ENCODE results near the gene SLC22A31.
"Not testable (repeated sequence)": the region's sequence is repeated elsewhere in the genome, so short reads cannot be mapped to it uniquely, and the experiment has no call there.

SLC22A31 gene

GRCh38 chr16:89200124-89200849 lies at the start of gene SLC22A31:
Gene SLC22A31 (minus strand): TSS chr16:89200537. CDS start chr16:89200501, 36 bp downstream.
- Mint-ChIP-seq H3K4me1 (peaks cover 18% of the 10 kb centered on the region), H3K36me3 (no peaks in the 10 kb centered on the region), H3K27me3 (peaks cover 29% of the 10 kb centered on the region), H3K4me3 (peak within 1 kb of the TSS; percentile 64), H3K9me3 (no peaks in the 10 kb centered on the region), H3K27ac (no peak within 1 kb of the TSS)

GRCh38 chr16:89248196-89248982 lies 48.1 kb upstream of the SLC22A31 start:
- no peaks in the 10 kb centered on the region for H3K27me3 Mint-ChIP-seq
- H3K4me3 Mint-ChIP-seq, result peak overlapping the region; percentile 78
- peaks cover 7% of the 10 kb centered on the region for H3K4me1 Mint-ChIP-seq
- H3K27ac Mint-ChIP-seq, result no peak overlapping the region
- no peaks in the 10 kb centered on the region for H3K9me3 Mint-ChIP-seq
- peaks cover 3% of the 10 kb centered on the region for H3K36me3 Mint-ChIP-seq

GRCh38 chr16:89247734-89248075 lies 47.4 kb upstream of the SLC22A31 start:
- H3K4me1 Mint-ChIP-seq, result peaks cover 12% of the 10 kb centered on the region
- H3K27ac Mint-ChIP-seq, H3K9me3 Mint-ChIP-seq, H3K27me3 Mint-ChIP-seq, H3K36me3 Mint-ChIP-seq: not testable (repeated sequence)
- peak overlapping the region; percentile 78 for H3K4me3 Mint-ChIP-seq

GRCh38 chr16:89246903-89247733 lies 46.8 kb upstream of the SLC22A31 start:
- Mint-ChIP-seq H3K27me3 (no peaks in the 10 kb centered on the region), H3K4me3 (peak overlapping the region; percentile 78), H3K36me3 (peaks cover 3% of the 10 kb centered on the region), H3K4me1 (peaks cover 12% of the 10 kb centered on the region), H3K9me3 (no peaks in the 10 kb centered on the region), H3K27ac (no peak overlapping the region)

- H3K4me3 Mint-ChIP-seq, result peak overlapping the region; percentile 73
- H3K27me3 Mint-ChIP-seq, result no peaks in the 10 kb centered on the region
- H3K9me3 Mint-ChIP-seq, result no peaks in the 10 kb centered on the region
- H3K36me3 Mint-ChIP-seq, result peaks cover 3% of the 10 kb centered on the region
- H3K27ac Mint-ChIP-seq, result no peak overlapping the region
- peaks cover 11% of the 10 kb centered on the region for H3K4me1 Mint-ChIP-seq
Observed at GRCh38 chr16:89246383-89246902, 46.1 kb upstream of the SLC22A31 start.

GRCh38 chr16:89244754-89245153 lies 44.4 kb upstream of the SLC22A31 start:
- no peak overlapping the region for H3K27ac Mint-ChIP-seq
- no peaks in the 10 kb centered on the region for H3K36me3 Mint-ChIP-seq
- H3K4me1 Mint-ChIP-seq, result peaks cover 14% of the 10 kb centered on the region
- H3K9me3 Mint-ChIP-seq, result no peaks in the 10 kb centered on the region
- H3K4me3 Mint-ChIP-seq, result no peak overlapping the region
- H3K27me3 Mint-ChIP-seq, result no peaks in the 10 kb centered on the region

- not testable (repeated sequence) for H3K36me3 Mint-ChIP-seq, H3K9me3 Mint-ChIP-seq, H3K27ac Mint-ChIP-seq, H3K27me3 Mint-ChIP-seq, H3K4me3 Mint-ChIP-seq
- H3K4me1 Mint-ChIP-seq, result peaks cover 15% of the 10 kb centered on the region
Observed at GRCh38 chr16:89244264-89244663, 43.9 kb upstream of the SLC22A31 start.

GRCh38 chr16:89243664-89244063 lies 43.3 kb upstream of the SLC22A31 start:
- H3K9me3 Mint-ChIP-seq, result no peaks in the 10 kb centered on the region
- H3K27me3 Mint-ChIP-seq, result no peaks in the 10 kb centered on the region
- H3K4me1 Mint-ChIP-seq, result peaks cover 15% of the 10 kb centered on the region
- no peak overlapping the region for H3K4me3 Mint-ChIP-seq
- H3K36me3 Mint-ChIP-seq, result no peaks in the 10 kb centered on the region
- H3K27ac Mint-ChIP-seq, result peak overlapping the region; percentile 47

GRCh38 chr16:89242795-89243200 lies 42.5 kb upstream of the SLC22A31 start:
- Mint-ChIP-seq H3K4me1 (peaks cover 15% of the 10 kb centered on the region), H3K4me3 (peak overlapping the region; percentile 31), H3K9me3 (no peaks in the 10 kb centered on the region), H3K27me3 (no peaks in the 10 kb centered on the region), H3K27ac (no peak overlapping the region), H3K36me3 (no peaks in the 10 kb centered on the region)

- Mint-ChIP-seq H3K27ac (peak overlapping the region; percentile 100), H3K27me3 (no peaks in the 10 kb centered on the region), H3K4me3 (peak overlapping the region; percentile 99), H3K9me3 (no peaks in the 10 kb centered on the region), H3K36me3 (no peaks in the 10 kb centered on the region), H3K4me1 (peaks cover 15% of the 10 kb centered on the region)
Observed at GRCh38 chr16:89241187-89242007, 41.1 kb upstream of the SLC22A31 start.

- Mint-ChIP-seq H3K4me1 (peaks cover 8% of the 10 kb centered on the region), H3K4me3 (no peak overlapping the region), H3K27me3 (no peaks in the 10 kb centered on the region), H3K27ac (no peak overlapping the region), H3K36me3 (peaks cover 3% of the 10 kb centered on the region), H3K9me3 (no peaks in the 10 kb centered on the region)
Observed at GRCh38 chr16:89237733-89238132, 37.4 kb upstream of the SLC22A31 start.

- H3K27ac Mint-ChIP-seq, result no peak overlapping the region
- H3K36me3 Mint-ChIP-seq, result peaks cover 12% of the 10 kb centered on the region
Observed at GRCh38 chr16:89233678-89234490, 33.5 kb upstream of the SLC22A31 start.

GRCh38 chr16:89232107-89232506 lies 31.8 kb upstream of the SLC22A31 start:
- H3K36me3 Mint-ChIP-seq, result peaks cover 28% of the 10 kb centered on the region
- H3K27ac Mint-ChIP-seq, result no peak overlapping the region
- peaks cover 5% of the 10 kb centered on the region for H3K9me3 Mint-ChIP-seq
- H3K27me3 Mint-ChIP-seq, result no peaks in the 10 kb centered on the region
- H3K4me3 Mint-ChIP-seq, result no peak overlapping the region
- H3K4me1 Mint-ChIP-seq, result no peaks in the 10 kb centered on the region

More at GRCh38 chr16:89233678-89234490, 33.5 kb upstream of the SLC22A31 start:
- Mint-ChIP-seq H3K4me3 (no peak overlapping the region), H3K27me3 (no peaks in the 10 kb centered on the region), H3K9me3 (no peaks in the 10 kb centered on the region), H3K4me1 (no peaks in the 10 kb centered on the region)

GRCh38 chr16:89230255-89230654 lies 29.9 kb upstream of the SLC22A31 start:
- H3K27ac Mint-ChIP-seq, result no peak overlapping the region
- no peaks in the 10 kb centered on the region for H3K27me3 Mint-ChIP-seq
- no peak overlapping the region for H3K4me3 Mint-ChIP-seq
- peaks cover 41% of the 10 kb centered on the region for H3K36me3 Mint-ChIP-seq
- no peaks in the 10 kb centered on the region for H3K4me1 Mint-ChIP-seq
- H3K9me3 Mint-ChIP-seq, result peaks cover 13% of the 10 kb centered on the region
